B cell (primary cell): ENCODE data around the gene SMURF2. TPM values are rescaled to one million over a fixed set of nuclear protein-coding genes. Genes with fewer than 3 reads are reported as not detected.

Source experiments
- ATAC-seq: fragments of 200-7000 bp; cut with Tn5 transposase; one replicate; pipeline ENCODE4 v1.10.0; 2021; ENCODE audit warnings: low read depth, mild to moderate bottlenecking, moderate number of reproducible peaks, moderate library complexity
- CTCF ChIA-PET: fragments of 350-600 bp; sonication (Branson Sonifier 250); formaldehyde crosslinking; loops from one replicate; lab custom pipeline; 2021; ENCODE audit warnings: antibody characterized with exemption, inconsistent platforms; lab: Charles Lee
- POLR2A ChIA-PET: fragments of 350-600 bp; sonication (Branson Sonifier 250); formaldehyde crosslinking; loops from one replicate; lab custom pipeline; 2021; ENCODE audit warnings: antibody characterized with exemption; lab: Charles Lee
- DNase-seq: peaks from one replicate; pipeline ENCODE4 v3.0.0; 2013
- H2AFZ ChIP-seq: 2 replicates; pipeline ENCODE4 v1.6.1; 2012; ENCODE audit warnings: mild to moderate bottlenecking, low read depth, low read length; ENCODE audit not compliant: insufficient read depth, poor library complexity, severe bottlenecking
- H3K27ac ChIP-seq, 2 donors: 1 replicate in 1 of 2; 2 replicates in 1 of 2; pipeline ENCODE4 v1.5.1; 2012 to 2013; ENCODE audit warnings: low read length in 2 of 2, mild to moderate bottlenecking in 2 of 2, moderate library complexity in 1 of 2
- H3K27me3 ChIP-seq, 4 experiments: fragments of 200-600 bp in 1 of 4; sonication (generic) in 1 of 4; replicated peaks in 1 of 4; 1 replicate in 2 of 4; 2 replicates in 2 of 4; pipeline versions ENCODE4 v1.6.1 to v1.7.0; 2013 to 2016; ENCODE audit warnings: low read length in 3 of 4, mild to moderate bottlenecking in 2 of 4, mixed read lengths in 1 of 4, moderate library complexity in 1 of 4; ENCODE audit not compliant: insufficient read depth in 4 of 4, control insufficient read depth in 3 of 4; ENCODE audit errors: control extremely low read depth in 1 of 4
- H3K36me3 ChIP-seq, 2 experiments: replicated peaks in 1 of 2; 1 replicate in 1 of 2; 2 replicates in 1 of 2; pipeline versions ENCODE4 v1.6.1 to v1.7.1; 2013; ENCODE audit warnings: low read length in 1 of 2; ENCODE audit not compliant: insufficient read depth in 2 of 2, control insufficient read depth in 1 of 2; ENCODE audit errors: control extremely low read depth in 1 of 2, extremely low read depth in 1 of 2
- H3K4me1 ChIP-seq, 2 donors: fragments of 200-600 bp in 1 of 2; sonication (generic) in 1 of 2; 1 replicate in 1 of 2; 2 replicates in 1 of 2; pipeline versions ENCODE4 v1.5.1 to v1.6.1; 2013 to 2017; ENCODE audit warnings: low read length in 2 of 2; ENCODE audit not compliant: control insufficient read depth in 2 of 2, insufficient read depth in 2 of 2
- H3K4me2 ChIP-seq: replicated peaks from 2 replicates; pipeline ENCODE3; 2012; ENCODE audit warnings: mild to moderate bottlenecking, low read depth, low read length; ENCODE audit not compliant: poor library complexity, severe bottlenecking
- H3K4me3 ChIP-seq, 5 experiments: fragments of 200-600 bp in 1 of 5; sonication (generic) in 1 of 5; 1 replicate in 3 of 5; 2 replicates in 2 of 5; pipeline versions ENCODE4 v1.5.1 to v1.7.0; 2011 to 2016; ENCODE audit warnings: low read length in 4 of 5, mild to moderate bottlenecking in 4 of 5, low read depth in 2 of 5, control low read depth in 1 of 5, moderate library complexity in 1 of 5; ENCODE audit not compliant: insufficient read depth in 1 of 5; ENCODE audit errors: control extremely low read depth in 1 of 5, extremely low read depth in 1 of 5
- H3K79me2 ChIP-seq: fragments of 200-600 bp; sonication (generic); one replicate; pipeline ENCODE4 v1.6.0; 2016; ENCODE audit warnings: low read length; ENCODE audit not compliant: control insufficient read depth, insufficient read depth
- H3K9ac ChIP-seq: fragments of 200-600 bp; sonication (generic); 2 replicates; pipeline ENCODE4 v1.6.1; 2017; ENCODE audit warnings: mild to moderate bottlenecking, low read length, moderate library complexity
- H3K9me3 ChIP-seq, 3 donors: one replicate each; pipeline versions ENCODE4 v1.6.1 to v1.7.1; 2013; ENCODE audit warnings: low read length in 2 of 3; ENCODE audit not compliant: control insufficient read depth in 2 of 3, insufficient read depth in 1 of 3; ENCODE audit errors: control extremely low read depth in 1 of 3
- H4K20me1 ChIP-seq: 2 replicates; pipeline ENCODE4 v1.6.0; 2012; ENCODE audit warnings: mild to moderate bottlenecking, low read length; ENCODE audit not compliant: insufficient read depth, control insufficient read depth, poor library complexity, severe bottlenecking
- H3K27ac Mint-ChIP-seq: one replicate; pipeline ENCODE4 v1.8.0; 2021; ENCODE audit warnings: mixed read lengths
- H3K27me3 Mint-ChIP-seq: one replicate; pipeline ENCODE4 v1.8.0; 2021; ENCODE audit warnings: mixed read lengths
- H3K4me1 Mint-ChIP-seq: one replicate; pipeline ENCODE4 v1.8.0; 2021; ENCODE audit warnings: mixed read lengths
- H3K4me3 Mint-ChIP-seq: one replicate; pipeline ENCODE4 v1.8.0; 2021; ENCODE audit warnings: mixed read lengths
- H3K9me3 Mint-ChIP-seq: one replicate; pipeline ENCODE4 v1.8.0; 2022; ENCODE audit warnings: mixed read lengths; ENCODE audit not compliant: insufficient read depth
- EZH2 ChIP-seq: IDR thresholded peaks from 2 replicates; pipeline ENCODE4 v1.6.1; 2012; ENCODE audit warnings: borderline replicate concordance, low read depth, mild to moderate bottlenecking, moderate library complexity, low read length; ENCODE audit not compliant: insufficient read depth, poor library complexity, severe bottlenecking
- WGBS: methylation state at CpG from one replicate; pipeline ENCODE4 v1.1.5; 2013; ENCODE audit warnings: missing lambda C conversion rate; ENCODE audit not compliant: insufficient coverage; 5-methylcytosine and 5-hydroxymethylcytosine counted together
- intact Hi-C: fragments of 100-400 bp; cut with micrococcal nuclease; formaldehyde crosslinking; loops from one replicate; pipeline ENCODE4 v1.10.0; 2022
- polyA plus RNA-seq: library from polyadenylated mRNA; depleted of rRNA; stranded (reverse); fragments of >200 nt; gene quantifications from 2 replicates; pipeline ENCODE4 v1.2.3, GENCODE V29; 2012
- total RNA-seq, 2 donors: library from RNA; stranded (reverse); fragments of 120-200 nt in 1 of 2; gene quantifications; 1 replicate in 1 of 2; 2 replicates in 1 of 2; pipeline versions ENCODE4 v1.2.3 to v1.2.4, GENCODE V29; 2013 to 2022
- TF ChIP-seq, protein P1 (sequence below): fragments of 200-600 bp; IDR thresholded peaks from one replicate; pipeline ENCODE4 v1.8.0; 2022; ENCODE audit warnings: antibody characterized with exemption, mild to moderate bottlenecking

Gene SMURF2
- total and polyA plus RNA-seq, 2 donors (not counting 1 experiment from before 2014, with no cell fraction given): 9.2 to 32.8 TPM

DNA sequence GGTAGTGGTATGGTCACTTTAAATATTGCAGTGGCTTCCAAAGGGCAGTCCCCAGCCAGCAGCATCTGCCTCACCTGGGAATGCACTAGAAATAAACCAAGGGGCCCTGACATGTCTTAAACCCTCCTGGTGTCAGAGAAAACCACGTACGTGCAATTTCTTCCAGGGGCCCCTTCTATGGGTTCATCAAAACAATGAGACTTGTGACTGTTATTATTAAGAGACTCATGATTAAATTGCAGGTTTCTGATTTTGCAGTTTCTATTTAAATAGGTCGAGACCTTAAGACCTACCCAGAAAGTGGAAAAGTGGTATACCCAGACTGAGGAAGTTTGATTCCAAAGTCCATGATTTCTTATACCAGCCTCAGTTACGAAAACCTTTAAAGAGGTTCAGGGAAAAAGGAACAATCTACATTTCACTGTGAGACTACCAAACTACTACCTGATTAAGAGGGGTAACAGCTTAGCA is 164.5 kb downstream of the SMURF2 start:
- Histone ChIP-seq H3K79me2 (peaks cover 45% of the 10 kb centered on the region), H3K9ac (peak overlapping the region; percentile 70), H3K27me3 (no peaks in the 10 kb centered on the region), H3K36me3 (peaks cover 4 to 40% of the 10 kb centered on the region in 2 experiments), H4K20me1 (peaks cover 38% of the 10 kb centered on the region), H3K9me3 (no peaks in the 10 kb centered on the region), H3K4me1 (peaks cover 29% of the 10 kb centered on the region in 2 donors), H3K4me3 (peak overlapping the region; percentile 71 to 90 (median 74)), H3K4me2 (peak overlapping the region; percentile 80), H3K27ac (peak overlapping the region; percentile 76 to 82), H2AFZ (no peak overlapping the region)
- CTCF ChIA-PET: interaction anchor here (1.4 to 6.9 kb wide), 4 partner anchors 9 to 99 kb away, joined by 3 to 112 read pairs (median 16); partner anchors contain the start of genes CEP95 and DDX5
- no peaks in the 10 kb centered on the region for H3K27me3 Mint-ChIP-seq
- POLR2A ChIA-PET: interaction anchor here (1.7 to 4.6 kb wide), 3 partner anchors 9 to 78 kb away, joined by 6 to 97 read pairs (median 7); partner anchors contain the start of genes CEP95 and DDX5
- no peaks in the 10 kb centered on the region for H3K9me3 Mint-ChIP-seq
- no peak for TF ChIP-seq EZH2
- TF ChIP-seq, protein P1, sequence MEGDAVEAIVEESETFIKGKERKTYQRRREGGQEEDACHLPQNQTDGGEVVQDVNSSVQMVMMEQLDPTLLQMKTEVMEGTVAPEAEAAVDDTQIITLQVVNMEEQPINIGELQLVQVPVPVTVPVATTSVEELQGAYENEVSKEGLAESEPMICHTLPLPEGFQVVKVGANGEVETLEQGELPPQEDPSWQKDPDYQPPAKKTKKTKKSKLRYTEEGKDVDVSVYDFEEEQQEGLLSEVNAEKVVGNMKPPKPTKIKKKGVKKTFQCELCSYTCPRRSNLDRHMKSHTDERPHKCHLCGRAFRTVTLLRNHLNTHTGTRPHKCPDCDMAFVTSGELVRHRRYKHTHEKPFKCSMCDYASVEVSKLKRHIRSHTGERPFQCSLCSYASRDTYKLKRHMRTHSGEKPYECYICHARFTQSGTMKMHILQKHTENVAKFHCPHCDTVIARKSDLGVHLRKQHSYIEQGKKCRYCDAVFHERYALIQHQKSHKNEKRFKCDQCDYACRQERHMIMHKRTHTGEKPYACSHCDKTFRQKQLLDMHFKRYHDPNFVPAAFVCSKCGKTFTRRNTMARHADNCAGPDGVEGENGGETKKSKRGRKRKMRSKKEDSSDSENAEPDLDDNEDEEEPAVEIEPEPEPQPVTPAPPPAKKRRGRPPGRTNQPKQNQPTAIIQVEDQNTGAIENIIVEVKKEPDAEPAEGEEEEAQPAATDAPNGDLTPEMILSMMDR: peak; percentile 32
- ATAC-seq: no peak
- peaks cover 73% of the 10 kb centered on the region for H3K4me1 Mint-ChIP-seq
- peak overlapping the region; percentile 98 for H3K27ac Mint-ChIP-seq
- H3K4me3 Mint-ChIP-seq: peak overlapping the region; percentile 99
- no CpG with 5 or more reads among the region's 4 CpGs for WGBS
- intact Hi-C loops: loop anchor here (1.0 to 5.0 kb wide), 6 partner anchors 9 to 565 kb away; partner anchors contain the start of genes CD79B, CEP95, DDX5 and SMURF2
- no peak for DNase-seq
